ENCODE measurements around the gene GPR148.

The GPR148 gene

GRCh38 chr2:130749641-130750040 lies 20.8 kb downstream of the GPR148 start:
- DNase-seq, result no peak

GRCh38 chr2:130754811-130755210 lies 25.9 kb downstream of the GPR148 start:
- DNase-seq, result no peak

- DNase-seq, result no peak
Measured at GRCh38 chr2:130755256-130756052, 26.6 kb downstream of the GPR148 start, which contains the start of gene AMER3. Gene AMER3 (plus strand): TSS chr2:130755540. CDS start chr2:130762073, 6,533 bp downstream.

GRCh38 chr2:130756053-130756873 lies 27.4 kb downstream of the GPR148 start:
- DNase-seq, result no peak

GRCh38 chr2:130756874-130757668 lies 28.2 kb downstream of the GPR148 start:
- DNase-seq, result no peak

GRCh38 chr2:130759906-130760753 lies 31.3 kb downstream of the GPR148 start:
- DNase-seq, result no peak

- no peak for DNase-seq
Measured at GRCh38 chr2:130760754-130761751, 32.2 kb downstream of the GPR148 start.

GRCh38 chr2:130762031-130762909 lies 33.4 kb downstream of the GPR148 start:
- no peak for DNase-seq

- DNase-seq, result no peak
Measured at GRCh38 chr2:130762910-130763385, 34.1 kb downstream of the GPR148 start.

GRCh38 chr2:130763405-130763804 lies 34.5 kb downstream of the GPR148 start:
- DNase-seq, result no peak

GRCh38 chr2:130764035-130764820 lies 35.4 kb downstream of the GPR148 start:
- no peak for DNase-seq

GRCh38 chr2:130764821-130765115 lies 35.9 kb downstream of the GPR148 start:
- DNase-seq, result no peak

- DNase-seq, result no peak
Measured at GRCh38 chr2:130765464-130765863, 36.6 kb downstream of the GPR148 start.

GRCh38 chr2:130766037-130766436 lies 37.2 kb downstream of the GPR148 start:
- DNase-seq, result no peak

- DNase-seq, result no peak
Measured at GRCh38 chr2:130766711-130767407, 38.0 kb downstream of the GPR148 start.

- no peak for DNase-seq
Measured at GRCh38 chr2:130767408-130767775, 38.5 kb downstream of the GPR148 start.

GRCh38 chr2:130768191-130768855 lies 39.5 kb downstream of the GPR148 start:
- DNase-seq, result no peak

Data from activated CD8-positive, alpha-beta memory T cell treated with anti-CD3 and anti-CD28 coated beads for 24 hours (primary cell).